Ovary (tissue), 3 donors: ENCODE data around the gene ANKRD44.

Source experiments
- EP300 ChIP-seq: sonication (generic); formaldehyde crosslinking; IDR thresholded peaks from one replicate; pipeline ENCODE4 v1.6.1; 2017; ENCODE audit warnings: antibody characterized with exemption
- TF ChIP-seq, protein P1 (sequence below), 3 donors: fragments of 450-650 bp in 2 of 3; fragments of 200-600 bp in 1 of 3; IDR thresholded peaks; one replicate each; pipeline versions ENCODE4 v1.5.1 to v1.8.0; 2016 to 2022; ENCODE audit warnings: antibody characterized with exemption in 3 of 3, mild to moderate bottlenecking in 1 of 3
- donor health status: DM: no; HTN: no; CAD: no.

DNA sequence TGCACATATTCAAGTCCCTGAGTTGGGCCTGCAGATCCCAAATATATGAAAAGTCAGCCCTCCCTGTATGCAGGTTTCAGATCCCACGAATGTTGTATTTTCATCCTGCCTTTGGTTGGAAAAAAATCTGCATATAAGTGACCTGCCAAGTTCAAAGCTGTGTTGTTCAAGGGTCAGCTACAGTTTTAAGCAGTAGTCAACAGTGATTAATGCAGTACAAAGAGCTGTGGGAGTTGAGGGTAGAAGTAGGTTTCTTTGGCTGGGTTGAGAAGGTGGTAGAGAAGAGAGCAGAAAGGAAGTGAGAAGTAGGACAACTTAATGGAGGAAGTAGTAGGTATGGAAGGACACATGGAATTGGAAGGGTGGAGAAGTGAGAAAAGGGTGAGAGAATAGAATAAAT is 127.9 kb downstream of the ANKRD44 start:
- TF ChIP-seq, protein P1, sequence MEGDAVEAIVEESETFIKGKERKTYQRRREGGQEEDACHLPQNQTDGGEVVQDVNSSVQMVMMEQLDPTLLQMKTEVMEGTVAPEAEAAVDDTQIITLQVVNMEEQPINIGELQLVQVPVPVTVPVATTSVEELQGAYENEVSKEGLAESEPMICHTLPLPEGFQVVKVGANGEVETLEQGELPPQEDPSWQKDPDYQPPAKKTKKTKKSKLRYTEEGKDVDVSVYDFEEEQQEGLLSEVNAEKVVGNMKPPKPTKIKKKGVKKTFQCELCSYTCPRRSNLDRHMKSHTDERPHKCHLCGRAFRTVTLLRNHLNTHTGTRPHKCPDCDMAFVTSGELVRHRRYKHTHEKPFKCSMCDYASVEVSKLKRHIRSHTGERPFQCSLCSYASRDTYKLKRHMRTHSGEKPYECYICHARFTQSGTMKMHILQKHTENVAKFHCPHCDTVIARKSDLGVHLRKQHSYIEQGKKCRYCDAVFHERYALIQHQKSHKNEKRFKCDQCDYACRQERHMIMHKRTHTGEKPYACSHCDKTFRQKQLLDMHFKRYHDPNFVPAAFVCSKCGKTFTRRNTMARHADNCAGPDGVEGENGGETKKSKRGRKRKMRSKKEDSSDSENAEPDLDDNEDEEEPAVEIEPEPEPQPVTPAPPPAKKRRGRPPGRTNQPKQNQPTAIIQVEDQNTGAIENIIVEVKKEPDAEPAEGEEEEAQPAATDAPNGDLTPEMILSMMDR (IDR thresholded peaks at IDR 0.05): no peak
- no peak for TF ChIP-seq EP300
